Measurements from ENCODE around the gene SRRD.

The SRRD gene

GRCh38 chr22:26484360-26484706 lies 656 bp downstream of the SRRD start:
- DNase-seq = no peak

GRCh38 chr22:26485013-26485412 lies 1.3 kb downstream of the SRRD start:
- no peak for DNase-seq

- no peak for DNase-seq
Observed at GRCh38 chr22:26485806-26486390, 2.2 kb downstream of the SRRD start.

- DNase-seq = no peak
Observed at GRCh38 chr22:26486394-26486793, 2.7 kb downstream of the SRRD start.

GRCh38 chr22:26487996-26488395 lies 4.3 kb downstream of the SRRD start:
- no peak for DNase-seq

- no peak for DNase-seq
Observed at GRCh38 chr22:26489447-26490036, 5.9 kb downstream of the SRRD start.

- no peak for DNase-seq
Observed at GRCh38 chr22:26492220-26492619, 8.5 kb downstream of the SRRD start.

- DNase-seq = no peak
Observed at GRCh38 chr22:26494506-26494905, 10.8 kb downstream of the SRRD start.

GRCh38 chr22:26496456-26496855 lies 12.8 kb downstream of the SRRD start:
- DNase-seq = no peak

GRCh38 chr22:26499188-26499703 lies 15.6 kb downstream of the SRRD start:
- DNase-seq = no peak

GRCh38 chr22:26501996-26502395 lies 18.3 kb downstream of the SRRD start:
- DNase-seq = no peak

GRCh38 chr22:26502688-26503561 lies 19.2 kb downstream of the SRRD start:
- DNase-seq = peak; percentile 9

- DNase-seq = no peak
Observed at GRCh38 chr22:26503758-26504157, 20.1 kb downstream of the SRRD start.

- no peak for DNase-seq
Observed at GRCh38 chr22:26508148-26508547, 24.5 kb downstream of the SRRD start.

- DNase-seq = peak; percentile 85
Observed at GRCh38 chr22:26512149-26512793, 28.6 kb downstream of the SRRD start, which contains the start of gene TFIP11. TSS of gene TFIP11 (minus strand) at chr22:26512473. CDS start at chr22:26510272, 2,201 bp downstream.

GRCh38 chr22:26513838-26514237 lies 30.2 kb downstream of the SRRD start:
- DNase-seq = no peak

- no peak for DNase-seq
Observed at GRCh38 chr22:26514419-26515161, 30.9 kb downstream of the SRRD start.

- DNase-seq = no peak
Observed at GRCh38 chr22:26515931-26516330, 32.3 kb downstream of the SRRD start.

GRCh38 chr22:26516503-26516902 lies 32.8 kb downstream of the SRRD start:
- DNase-seq = no peak

- DNase-seq = no peak
Observed at GRCh38 chr22:26517429-26517828, 33.8 kb downstream of the SRRD start.

- no peak for DNase-seq
Observed at GRCh38 chr22:26522012-26522411, 38.3 kb downstream of the SRRD start.

- DNase-seq = no peak
Observed at GRCh38 chr22:26522592-26522991, 38.9 kb downstream of the SRRD start.

GRCh38 chr22:26524870-26525269 lies 41.2 kb downstream of the SRRD start:
- no peak for DNase-seq

Measured in COR-L47 (cell line).